HG03280 (cell line): ENCODE measurements around the gene AMZ1.

Experiments used
- ATAC-seq: cut with Tn5 transposase; IDR thresholded peaks from one replicate; pipeline ENCODE4 v1.9.1; 2021; ENCODE audit warnings: mild to moderate bottlenecking, moderate library complexity; ENCODE audit not compliant: unreplicated experiment

Gene AMZ1

DNA sequence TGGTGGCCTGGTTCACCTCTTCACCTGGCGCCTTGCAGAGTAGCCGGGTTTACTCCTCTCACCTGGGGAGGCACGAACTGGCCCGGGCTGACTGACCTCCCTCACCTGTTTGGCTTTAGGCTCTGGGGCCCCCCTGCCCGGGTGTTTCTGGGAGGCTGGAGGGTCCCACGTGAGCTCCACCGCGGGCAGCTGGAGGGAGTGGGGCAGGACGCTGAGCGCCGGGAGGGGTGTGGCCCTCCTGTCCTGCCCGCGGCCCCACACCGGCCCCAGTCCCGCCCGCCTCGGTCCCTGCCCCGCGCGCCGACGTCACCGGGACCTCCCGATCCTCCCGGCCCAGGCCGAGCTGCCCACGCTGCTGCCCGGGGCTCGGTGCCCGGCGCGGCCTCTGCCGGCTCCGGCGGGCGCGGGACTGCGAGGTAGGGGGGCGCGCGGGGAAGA is at the start of gene AMZ1:
Gene AMZ1 (plus strand): TSS at position 322 of the 438 bp plus-strand sequence. CDS start 12,250 bp downstream, outside the sequence.
- ATAC-seq: no peak

GRCh38 chr7:2638224-2638991 is 49.6 kb upstream of the AMZ1 start:
- ATAC-seq: no peak

DNA sequence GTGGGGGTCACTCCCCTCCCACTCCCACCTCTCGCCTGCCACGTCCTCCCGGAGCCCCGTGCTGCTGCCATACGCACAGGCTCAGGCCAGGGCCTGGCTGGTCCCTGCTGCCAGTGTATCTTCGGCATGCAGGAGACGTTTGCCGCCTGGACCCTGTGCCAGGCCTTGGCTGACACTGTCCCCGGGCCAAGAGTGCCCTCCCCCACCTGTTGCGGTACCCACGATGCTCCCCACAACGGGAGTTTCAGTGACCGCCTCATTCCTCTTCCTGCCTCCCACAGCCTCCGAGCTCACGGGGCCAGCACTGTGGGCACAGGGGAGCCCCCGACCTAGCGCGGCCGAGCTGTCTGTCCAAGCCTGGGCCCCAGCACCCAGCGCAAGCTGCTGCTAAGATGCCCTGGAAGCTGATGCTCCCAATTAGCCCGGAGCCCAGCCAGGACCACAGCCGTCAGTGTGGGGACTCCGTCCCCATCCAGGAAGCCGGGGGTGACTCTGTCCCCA is 48.8 kb upstream of the AMZ1 start:
- no peak for ATAC-seq

DNA sequence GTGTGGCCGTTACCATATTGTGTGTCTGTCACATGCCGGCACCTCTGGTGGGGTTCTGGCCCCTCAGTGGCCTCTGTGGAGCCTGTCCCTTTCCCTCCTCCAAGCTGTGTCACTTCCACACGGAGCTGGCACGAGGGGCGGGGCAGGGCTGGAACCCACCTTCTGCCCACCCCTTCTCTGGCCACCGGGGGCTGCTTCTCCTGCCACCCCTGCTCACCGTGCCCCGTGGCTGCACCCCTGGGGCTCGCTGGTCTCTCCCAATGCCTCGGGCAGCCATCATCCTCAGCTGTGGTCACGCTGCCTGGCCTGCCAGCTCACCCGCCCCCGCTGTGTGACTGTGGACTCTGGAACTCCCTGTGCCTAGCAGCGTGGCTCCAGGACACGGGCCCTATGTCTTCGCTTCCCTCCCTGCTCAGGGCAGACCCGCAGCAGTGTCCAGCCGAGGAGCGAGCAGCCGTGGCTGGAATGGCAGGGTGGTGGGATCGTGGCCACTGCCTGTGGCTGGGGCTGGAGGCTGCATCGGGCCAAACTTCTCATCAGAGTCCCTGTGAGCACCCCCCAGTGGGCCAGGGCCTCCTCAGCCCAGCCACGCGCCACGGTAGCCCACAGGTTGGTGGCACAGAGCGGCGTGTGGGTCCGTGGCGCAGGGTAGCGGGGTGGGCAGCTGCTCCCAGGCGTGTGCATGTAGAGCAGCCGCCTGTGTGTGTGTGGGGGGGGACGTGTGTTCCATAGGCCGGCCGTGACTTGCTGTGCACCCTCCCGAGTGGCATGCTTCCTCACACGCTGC is 48.1 kb upstream of the AMZ1 start:
- ATAC-seq: no peak

DNA sequence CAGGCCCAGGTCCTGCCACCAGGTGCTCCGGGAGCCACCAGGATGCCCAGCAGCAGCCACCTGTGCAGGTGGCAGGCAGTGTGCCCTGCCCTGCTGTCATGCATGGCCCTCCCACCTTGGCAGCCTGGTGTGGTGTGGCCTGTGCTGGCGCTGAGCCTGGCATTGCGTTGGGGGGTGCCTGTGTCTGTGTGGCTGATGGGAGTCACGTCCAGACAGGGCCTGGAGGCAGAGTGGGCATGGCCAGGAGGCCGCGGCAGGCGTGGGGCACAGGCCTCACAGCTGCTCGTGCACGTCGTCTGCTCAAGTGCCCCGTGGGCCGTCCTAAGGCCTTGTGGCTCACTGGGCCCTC is 47.5 kb upstream of the AMZ1 start:
- no peak for ATAC-seq

DNA sequence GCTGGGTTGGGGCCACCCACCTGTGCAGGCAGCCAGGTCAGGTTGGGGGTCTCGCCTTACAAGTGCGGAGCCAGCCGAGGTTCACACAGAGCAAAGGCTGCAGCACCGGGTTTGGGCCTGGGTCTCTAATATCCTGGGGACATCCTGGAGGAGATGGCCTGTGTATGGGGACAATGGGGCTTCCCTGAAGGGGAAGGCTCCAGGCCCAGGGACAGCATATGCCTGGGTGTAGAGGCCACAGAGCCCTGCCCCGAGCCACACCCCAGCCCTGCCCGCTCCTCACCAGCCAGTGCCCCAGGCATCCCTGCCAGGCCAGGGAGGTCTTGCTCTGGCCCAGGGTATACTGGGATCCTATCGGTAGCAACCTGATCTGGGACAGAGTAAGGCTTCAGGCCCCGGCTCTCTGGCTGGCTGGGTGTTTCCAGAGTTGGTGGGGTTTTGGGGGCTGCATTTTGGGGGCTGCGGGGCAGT is 47.1 kb upstream of the AMZ1 start:
- ATAC-seq: no peak

DNA sequence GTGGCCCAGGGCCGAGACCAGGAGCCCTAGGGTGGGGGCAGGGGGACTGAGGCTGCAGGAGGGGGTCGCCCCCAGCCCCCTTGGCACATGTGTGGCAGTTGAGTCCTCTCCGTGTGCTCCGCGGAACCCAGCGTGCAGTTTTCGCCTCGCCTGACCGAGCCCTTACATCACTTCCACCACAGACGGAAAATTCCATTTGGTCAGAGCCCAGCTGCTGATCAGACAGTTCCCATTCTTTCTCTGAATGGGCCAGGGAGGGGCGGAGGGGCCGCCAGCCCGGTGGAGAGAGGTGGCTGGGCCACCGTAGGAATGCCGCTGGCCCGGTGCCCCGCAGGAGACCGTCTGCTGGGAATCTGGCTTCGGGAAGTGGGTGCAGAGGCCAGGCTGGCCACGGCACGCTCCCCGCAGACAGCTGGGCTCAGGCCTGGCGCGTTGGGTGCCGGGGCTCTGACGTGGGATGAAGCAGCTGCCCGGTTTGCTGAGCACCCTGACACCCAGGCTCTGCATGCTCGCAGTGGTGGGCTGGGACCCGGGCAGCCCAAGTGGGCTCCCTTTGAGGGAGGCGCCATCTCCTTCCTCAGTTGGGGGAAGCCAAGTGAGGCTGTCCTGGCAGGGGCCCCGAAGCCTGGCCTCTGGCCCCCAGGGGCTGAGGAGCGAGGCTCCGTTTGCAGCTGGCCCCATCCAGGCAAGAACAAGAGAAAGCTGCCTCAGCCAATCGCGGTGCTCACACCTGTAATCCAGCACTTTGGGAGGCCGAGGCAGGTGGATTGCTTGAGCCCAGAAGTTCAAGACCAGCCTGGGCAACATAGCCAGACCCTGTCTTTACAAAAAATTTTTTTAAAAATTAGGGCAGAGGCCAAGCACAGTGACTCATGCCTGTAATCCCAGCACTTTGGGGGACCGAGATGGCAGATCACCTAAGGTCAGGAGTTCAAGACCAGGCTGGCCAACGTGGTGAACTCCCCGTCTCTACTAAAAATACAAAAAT is 46.3 kb upstream of the AMZ1 start:
- ATAC-seq: no peak

DNA sequence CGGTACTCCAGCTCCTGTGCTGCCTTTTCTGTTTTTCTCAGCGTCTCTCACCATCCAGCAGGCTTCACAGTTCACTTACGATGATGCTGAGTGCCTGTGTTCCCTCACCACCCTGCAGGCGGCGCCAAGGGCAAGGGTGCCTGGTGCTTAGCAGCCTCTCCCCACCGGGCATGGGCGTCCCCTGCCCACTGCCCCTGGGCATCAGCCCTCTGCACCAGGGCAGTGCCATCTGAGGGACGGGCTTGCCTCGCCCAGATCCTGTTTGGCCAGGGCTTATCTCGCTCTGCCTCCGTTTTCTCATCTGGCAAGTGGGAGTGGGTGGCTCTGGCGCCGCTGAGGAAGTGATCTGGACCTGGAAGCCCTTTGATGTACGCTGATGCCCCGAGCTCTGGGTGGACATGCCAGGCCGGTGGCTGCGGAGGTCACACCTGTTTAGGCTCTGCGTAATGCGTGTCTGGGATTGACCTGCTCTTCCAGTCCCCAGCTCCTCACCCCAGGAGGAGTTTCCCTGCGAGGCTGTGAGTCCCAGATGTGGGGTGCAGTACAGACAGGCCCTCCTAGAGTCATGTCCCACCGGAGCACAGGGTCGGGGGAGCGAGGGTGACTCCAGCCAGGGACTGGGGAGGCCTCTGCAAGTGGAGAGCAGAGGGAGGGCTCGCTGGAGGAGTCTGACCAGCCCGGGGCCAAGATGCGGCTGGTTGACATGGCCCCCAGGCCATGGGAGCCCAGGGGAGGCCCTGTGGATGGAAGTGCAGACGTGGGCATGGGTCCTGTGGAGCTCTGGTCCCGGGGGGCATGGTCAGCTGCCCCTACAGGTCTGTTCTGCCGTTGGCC is 44.4 kb upstream of the AMZ1 start:
- ATAC-seq: no peak

- ATAC-seq: no peak
Observed at GRCh38 chr7:2644220-2644561, 43.8 kb upstream of the AMZ1 start.

DNA sequence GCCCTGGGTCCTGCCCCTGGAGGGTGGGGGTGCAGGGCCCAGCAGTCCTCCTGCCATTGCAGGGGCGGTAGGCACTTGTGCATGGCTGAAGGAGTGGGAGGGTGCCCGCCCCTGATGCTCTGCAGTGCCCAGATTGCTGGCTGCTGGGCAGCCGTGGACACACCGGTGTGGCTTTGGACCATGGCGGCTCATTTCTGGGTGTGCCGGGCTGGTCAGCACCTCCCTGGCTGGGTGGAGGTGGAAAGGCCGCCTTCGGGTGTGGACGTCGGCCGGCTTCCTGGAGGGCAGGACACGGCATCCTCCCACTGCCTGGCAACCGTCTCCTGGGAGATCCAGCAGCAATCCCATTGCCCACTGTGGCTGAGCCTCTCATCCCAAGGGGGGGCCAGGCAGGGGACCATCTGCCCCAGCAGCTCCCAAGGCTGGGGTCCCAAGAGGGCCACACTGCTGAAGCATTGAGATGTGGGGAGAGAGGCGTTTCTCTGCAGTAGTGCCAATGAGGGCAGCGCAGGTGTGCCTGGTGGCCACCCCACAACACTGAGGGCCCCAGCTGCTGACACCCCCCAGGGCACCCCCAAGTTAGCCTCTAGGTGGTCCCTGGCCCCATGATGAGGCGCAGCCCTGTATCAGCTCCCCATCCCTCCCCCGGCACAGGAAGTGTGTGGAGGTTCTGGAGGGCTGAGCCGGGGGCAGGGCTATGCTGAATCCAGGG is 43.3 kb upstream of the AMZ1 start:
- ATAC-seq: no peak

- no peak for ATAC-seq
Observed at GRCh38 chr7:2645274-2645868, 42.6 kb upstream of the AMZ1 start.

DNA sequence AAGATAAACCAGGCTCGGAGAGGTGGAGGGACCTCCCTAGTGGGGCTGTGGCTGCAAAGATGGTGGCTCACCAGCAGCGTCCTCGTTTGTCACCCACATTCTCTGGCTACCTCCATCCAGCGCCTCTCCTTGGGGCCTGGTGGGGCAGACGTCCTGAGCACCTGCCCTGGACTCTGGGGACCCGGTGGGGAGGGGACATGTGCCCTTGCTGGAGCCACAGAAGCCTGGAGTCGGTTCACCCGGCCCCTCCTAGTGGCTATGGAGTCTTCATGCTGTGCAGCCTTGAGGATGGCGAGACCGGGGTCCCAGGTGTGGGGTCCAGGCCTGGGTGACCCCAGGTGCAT is 41.7 kb upstream of the AMZ1 start:
- ATAC-seq: no peak

DNA sequence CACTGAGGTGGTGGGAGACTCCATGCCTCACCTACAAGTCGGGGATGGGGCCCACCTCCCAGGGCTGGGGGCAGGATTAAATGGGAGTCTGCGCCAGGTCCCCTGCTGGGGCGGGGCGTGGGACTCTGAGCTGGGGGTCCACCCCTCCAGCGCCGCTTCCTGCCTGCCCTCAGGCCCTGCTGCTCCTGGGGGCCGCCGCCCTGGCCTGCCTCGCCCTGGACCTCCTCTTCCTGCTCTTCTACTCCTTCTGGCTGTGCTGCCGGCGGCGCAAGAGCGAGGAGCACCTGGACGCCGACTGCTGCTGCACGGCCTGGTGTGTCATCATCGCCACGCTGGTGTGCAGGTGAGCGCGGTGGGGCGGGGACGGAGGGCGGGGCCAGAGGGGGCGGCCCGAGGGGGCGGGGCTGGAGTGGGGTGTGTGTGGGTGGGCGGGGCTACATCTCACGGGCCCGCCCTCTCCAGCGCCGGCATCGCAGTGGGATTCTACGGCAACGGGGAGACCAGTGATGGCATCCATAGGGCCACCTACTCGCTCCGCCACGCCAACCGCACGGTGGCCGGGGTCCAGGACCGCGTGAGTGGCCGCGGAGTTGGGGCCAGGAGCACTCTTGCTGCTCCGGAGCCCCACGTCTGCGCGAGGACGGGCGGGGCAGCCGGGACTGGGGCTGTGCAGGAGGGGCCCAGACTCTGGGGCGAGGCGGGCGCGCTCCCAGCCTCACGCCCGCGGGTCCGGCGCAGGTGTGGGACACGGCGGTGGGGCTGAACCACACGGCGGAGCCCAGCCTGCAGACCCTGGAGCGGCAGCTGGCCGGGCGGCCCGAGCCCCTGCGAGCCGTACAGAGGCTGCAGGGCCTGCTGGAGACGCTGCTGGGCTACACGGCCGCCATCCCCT is 41.1 kb upstream of the AMZ1 start:
- no peak for ATAC-seq

- no peak for ATAC-seq
Observed at GRCh38 chr7:2647594-2648172, 40.3 kb upstream of the AMZ1 start.

DNA sequence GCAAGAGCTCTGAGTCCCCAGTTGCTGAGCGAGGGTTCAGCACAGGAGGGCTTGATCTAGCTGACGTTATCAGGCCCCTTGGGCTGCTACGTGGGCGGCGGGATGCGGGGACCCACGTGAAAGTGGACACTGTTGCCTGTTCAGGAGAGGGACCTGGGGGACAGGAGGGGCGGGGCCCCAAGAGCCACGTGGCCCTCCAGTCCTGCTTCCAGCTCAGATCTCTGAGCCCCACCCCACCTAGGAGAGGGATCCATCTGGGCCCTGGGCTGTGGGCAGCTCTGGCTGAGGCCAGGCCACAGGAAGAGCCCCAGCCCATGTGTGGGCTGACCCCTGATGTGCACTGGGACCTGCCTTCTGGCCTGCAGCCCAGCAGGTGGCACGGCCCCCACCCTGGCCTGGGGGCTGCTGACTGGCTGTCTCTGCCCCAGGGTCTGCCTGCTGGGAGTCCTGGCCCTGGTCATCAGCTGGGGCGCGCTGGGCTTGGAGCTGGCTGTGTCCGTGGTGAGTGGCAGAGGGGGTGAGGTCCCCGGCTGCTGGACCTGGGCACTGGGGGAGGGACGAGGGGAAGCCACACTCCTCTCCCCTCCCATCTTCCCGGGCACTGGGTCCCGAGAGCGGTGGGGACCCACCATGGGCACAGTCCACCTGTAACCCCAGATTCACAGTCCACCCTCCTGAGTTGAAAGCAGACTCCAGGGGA is 38.7 kb upstream of the AMZ1 start:
- ATAC-seq: no peak

- no peak for ATAC-seq
Observed at GRCh38 chr7:2649991-2650390, 38.0 kb upstream of the AMZ1 start.

- ATAC-seq: no peak
Observed at GRCh38 chr7:2650451-2650850, 37.6 kb upstream of the AMZ1 start.
